B cell (primary cell): ENCODE results near the gene PIK3CB.

ENCODE experiments used
- EZH2 ChIP-seq: IDR thresholded peaks from 2 replicates; pipeline ENCODE4 v1.6.1; 2012; ENCODE audit warnings: borderline replicate concordance, low read depth, mild to moderate bottlenecking, moderate library complexity, low read length; ENCODE audit not compliant: insufficient read depth, poor library complexity, severe bottlenecking
- TF ChIP-seq, protein P1 (sequence below): fragments of 200-600 bp; IDR thresholded peaks from one replicate; pipeline ENCODE4 v1.8.0; 2022; ENCODE audit warnings: antibody characterized with exemption, mild to moderate bottlenecking

DNA sequence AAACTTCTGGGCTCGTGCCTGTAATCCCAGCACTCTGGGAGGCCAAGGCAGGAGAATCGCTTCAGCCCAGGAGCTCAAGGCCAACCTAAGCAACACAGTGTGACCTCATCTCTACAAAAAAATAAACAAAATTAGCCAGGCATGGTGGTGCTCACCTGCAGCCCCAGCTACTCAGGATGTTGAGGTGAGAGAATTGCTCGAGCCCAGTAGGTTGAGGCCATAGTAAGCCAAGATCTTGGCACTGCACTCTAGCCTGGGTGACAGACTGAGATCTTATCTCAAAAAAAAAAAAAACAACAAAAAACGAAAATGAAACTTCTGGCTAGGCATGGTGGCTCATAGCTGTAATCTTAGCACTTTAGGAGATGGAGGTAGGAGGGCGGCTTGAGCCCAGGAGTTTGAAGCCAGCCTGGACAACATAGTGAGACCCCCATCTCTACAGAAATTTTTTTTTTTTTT lies 53.7 kb downstream of the PIK3CB start:
- TF ChIP-seq, protein P1, sequence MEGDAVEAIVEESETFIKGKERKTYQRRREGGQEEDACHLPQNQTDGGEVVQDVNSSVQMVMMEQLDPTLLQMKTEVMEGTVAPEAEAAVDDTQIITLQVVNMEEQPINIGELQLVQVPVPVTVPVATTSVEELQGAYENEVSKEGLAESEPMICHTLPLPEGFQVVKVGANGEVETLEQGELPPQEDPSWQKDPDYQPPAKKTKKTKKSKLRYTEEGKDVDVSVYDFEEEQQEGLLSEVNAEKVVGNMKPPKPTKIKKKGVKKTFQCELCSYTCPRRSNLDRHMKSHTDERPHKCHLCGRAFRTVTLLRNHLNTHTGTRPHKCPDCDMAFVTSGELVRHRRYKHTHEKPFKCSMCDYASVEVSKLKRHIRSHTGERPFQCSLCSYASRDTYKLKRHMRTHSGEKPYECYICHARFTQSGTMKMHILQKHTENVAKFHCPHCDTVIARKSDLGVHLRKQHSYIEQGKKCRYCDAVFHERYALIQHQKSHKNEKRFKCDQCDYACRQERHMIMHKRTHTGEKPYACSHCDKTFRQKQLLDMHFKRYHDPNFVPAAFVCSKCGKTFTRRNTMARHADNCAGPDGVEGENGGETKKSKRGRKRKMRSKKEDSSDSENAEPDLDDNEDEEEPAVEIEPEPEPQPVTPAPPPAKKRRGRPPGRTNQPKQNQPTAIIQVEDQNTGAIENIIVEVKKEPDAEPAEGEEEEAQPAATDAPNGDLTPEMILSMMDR, result no peak
- no peak for TF ChIP-seq EZH2
